ENCODE measurements around the gene GRHL1. TPM values are rescaled to one million over a fixed set of nuclear protein-coding genes. Genes with fewer than 3 reads are reported as not detected.
A peak's percentile ranks its signal among the peaks of the same experiment; 100 is the strongest.

Gene GRHL1
- total and polyA plus RNA-seq, 2 of the 8 experiments (the other 6 are each of a cell fraction or from before 2014, with no cell fraction given), result 1.3 to 3.6 TPM

DNA sequence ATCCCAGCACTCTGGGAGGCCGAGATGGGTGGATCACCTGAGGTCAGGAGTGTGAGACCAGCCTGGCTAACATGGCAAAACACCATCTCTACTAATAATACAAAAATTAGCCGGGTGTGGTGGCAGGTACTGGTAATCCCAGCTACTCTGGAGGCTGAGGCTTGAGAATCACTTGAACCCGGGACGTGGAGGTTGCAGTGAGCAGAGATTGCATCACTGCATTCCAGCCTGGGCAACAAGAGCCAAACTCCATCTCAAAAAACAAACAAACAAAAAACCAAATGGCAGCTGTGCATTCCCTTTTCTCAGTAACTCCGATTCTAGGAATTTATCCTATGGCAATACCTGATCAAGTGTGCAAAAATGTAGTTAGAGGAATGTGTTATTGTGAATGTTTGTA lies 4.7 kb upstream of the GRHL1 start:
- Histone ChIP-seq H2BK15ac (ENCODE audit: low read length) (no peak overlapping the region), H3K9ac (replicated peaks in 1 of 4; ENCODE audit: extremely low read depth in 1 of 4, low read depth in 3 of 4, low read length in 3 of 4) (no peak overlapping the region), H2BK120ac (replicated peaks; ENCODE audit: low read depth, low read length) (no peak overlapping the region), H2BK12ac (ENCODE audit: low read depth, low read length) (no peak overlapping the region), H3K23ac (ENCODE audit: insufficient read length) (no peak overlapping the region), H4K5ac (ENCODE audit: insufficient read length, low read depth, low read length) (no peak overlapping the region), H3K27me3 (replicated peaks in 1 of 4; ENCODE audit: control insufficient read depth in 3 of 4, extremely low read depth in 1 of 4, insufficient read depth in 3 of 4, low read length in 3 of 4) (peaks cover 8 to 20% (median 18%) of the 10 kb centered on the region in 4 experiments), H3K14ac (ENCODE audit: insufficient read length) (no peak overlapping the region), H3K36me3 (ENCODE audit: control insufficient read depth in 2 of 4, insufficient read depth in 4 of 4, low read length in 3 of 4) (no peaks in the 10 kb centered on the region), H3K79me2 (ENCODE audit: control insufficient read depth in 1 of 2, insufficient read depth in 2 of 2, low read length in 2 of 2) (no peaks in the 10 kb centered on the region), H3K4me3 (ENCODE audit: extremely low read depth in 1 of 4, insufficient read depth in 2 of 4, low read depth in 3 of 4, low read length in 4 of 4) (no peak overlapping the region), H3K56ac (replicated peaks; ENCODE audit: insufficient read length, low read depth, low read length) (no peak overlapping the region), H3K27ac (ENCODE audit: low read depth, low read length) (no peak overlapping the region), H4K20me1 (replicated peaks in 1 of 2; ENCODE audit: control insufficient read depth in 1 of 2, insufficient read depth in 2 of 2, low read length in 2 of 2) (no peaks in the 10 kb centered on the region), H3K18ac (ENCODE audit: extremely low read depth, low read length) (no peak overlapping the region), H3K4me1 (replicated peaks in 1 of 4; ENCODE audit: control insufficient read depth in 3 of 4, insufficient read depth in 4 of 4, low read length in 3 of 4) (peaks cover 0 to 2% (median 0%) of the 10 kb centered on the region in 4 experiments; a peak in 1 of 7 replicates), H3K79me1 (ENCODE audit: low read depth, low read length) (no peaks in the 10 kb centered on the region), H3K4ac (replicated peaks; ENCODE audit: insufficient read length, low read depth, low read length) (no peak overlapping the region), H3K9me3 (ENCODE audit: insufficient read depth in 2 of 2, low read depth in 1 of 2, low read length in 1 of 2) (no peaks in the 10 kb centered on the region), H2BK20ac (ENCODE audit: low read length) (no peak overlapping the region), H3K23me2 (ENCODE audit: low read depth, low read length) (peaks cover 8% of the 10 kb centered on the region; the same call in 1 of the 2 replicates), H2BK5ac (ENCODE audit: low read depth, low read length) (no peak overlapping the region), H4K91ac (replicated peaks; ENCODE audit: insufficient read length, low read length) (no peak overlapping the region), H2AK5ac (ENCODE audit: low read depth, low read length) (no peak overlapping the region), H4K8ac (ENCODE audit: extremely low read depth, insufficient read depth, low read length) (no peak overlapping the region), H2AFZ (ENCODE audit: low read length) (no peak overlapping the region), H3K4me2 (ENCODE audit: insufficient read depth in 1 of 2, low read depth in 2 of 2, low read length in 2 of 2) (no peak overlapping the region)
- FAIRE-seq (no peak), DNase-seq (ENCODE audit: low read depth in 1 of 2, low spot score in 2 of 2) (no peak)
- 85% methylated on average over 5 of the region's 5 CpGs; no CpG with 5 or more reads in 1 of the 2 experiments for WGBS, 2 experiments (ENCODE audit: extremely low coverage in 1 of 2, insufficient coverage in 1 of 2, insufficient read length in 1 of 2, insufficient replicate concordance in 2 of 2, low coverage in 1 of 2, low lambda C conversion rate in 2 of 2, missing lambda C conversion rate in 1 of 2)
- TF ChIP-seq NANOG (IDR thresholded peaks at IDR 0.05; ENCODE audit: insufficient read depth, low read depth, low read length, poor library complexity, severe bottlenecking) (no peak), CEBPB (IDR thresholded peaks at IDR 0.05; ENCODE audit: low read depth, low read length) (peak; percentile 60; the same call in 1 of the 2 replicates), CHD2 (IDR thresholded peaks at IDR 0.05; ENCODE audit: low read length) (no peak), EGR1 (IDR thresholded peaks at IDR 0.05; ENCODE audit: borderline replicate concordance, low read depth, low read length) (no peak), RBBP5 (IDR thresholded peaks at IDR 0.05; ENCODE audit: borderline replicate concordance, low read depth, low read length) (no peak)
- CTCF ChIA-PET (ENCODE audit: partially characterized antibody), result interaction anchor here (1.8 to 3.5 kb wide), 3 partner anchors 37 to 169 kb away, joined by 5 to 20 read pairs (median 7); no protein-coding TSS in a partner anchor
- POLR2A ChIA-PET (ENCODE audit: partially characterized antibody), result interaction anchor here (0.6 to 1.3 kb wide), 2 partner anchors 103 to 966 kb away, joined by 3 to 4 read pairs; partner anchors contain the start of gene TAF1B

Measured in H1 (cell line).